Measurements from ENCODE around the gene PLEKHA6.

The PLEKHA6 gene

GRCh38 chr1:204197068-204197467, 162.7 kb downstream of the PLEKHA6 start:
- Histone ChIP-seq H3K27ac (ENCODE audit: low read length) (no peak overlapping the region), H3K27me3 (replicated peaks; ENCODE audit: insufficient read depth, low read length) (peaks cover 47% of the 10 kb centered on the region), H3K9ac (ENCODE audit: low read length) (no peak overlapping the region), H3K79me2 (ENCODE audit: low read length) (no peaks in the 10 kb centered on the region), H4K20me1 (ENCODE audit: insufficient read depth, low read length) (no peaks in the 10 kb centered on the region), H3K4me2 (ENCODE audit: low read depth, low read length) (no peak overlapping the region), H3K9me3 (replicated peaks; ENCODE audit: insufficient read depth, low read length) (no peaks in the 10 kb centered on the region), H3K36me3 (replicated peaks; ENCODE audit: insufficient read depth, low read length) (no peaks in the 10 kb centered on the region), H3K9me2 (replicated peaks; ENCODE audit: insufficient read depth, low read length) (no peaks in the 10 kb centered on the region), H3F3A (ENCODE audit: insufficient read depth, low read length) (no peaks in the 10 kb centered on the region), H3K4me3 (ENCODE audit: low read length) (no peak overlapping the region), H3K4me1 (ENCODE audit: low read length) (no peaks in the 10 kb centered on the region), H2AFZ (ENCODE audit: low read length) (no peak overlapping the region)
- no peak for TF ChIP-seq EZH2phosphoT487 (IDR thresholded peaks at IDR 0.05; ENCODE audit: low read length)
- no peak for TF ChIP-seq CTCF (IDR thresholded peaks at IDR 0.05; ENCODE audit: low read length)
- no peak for DNase-seq

DNA sequence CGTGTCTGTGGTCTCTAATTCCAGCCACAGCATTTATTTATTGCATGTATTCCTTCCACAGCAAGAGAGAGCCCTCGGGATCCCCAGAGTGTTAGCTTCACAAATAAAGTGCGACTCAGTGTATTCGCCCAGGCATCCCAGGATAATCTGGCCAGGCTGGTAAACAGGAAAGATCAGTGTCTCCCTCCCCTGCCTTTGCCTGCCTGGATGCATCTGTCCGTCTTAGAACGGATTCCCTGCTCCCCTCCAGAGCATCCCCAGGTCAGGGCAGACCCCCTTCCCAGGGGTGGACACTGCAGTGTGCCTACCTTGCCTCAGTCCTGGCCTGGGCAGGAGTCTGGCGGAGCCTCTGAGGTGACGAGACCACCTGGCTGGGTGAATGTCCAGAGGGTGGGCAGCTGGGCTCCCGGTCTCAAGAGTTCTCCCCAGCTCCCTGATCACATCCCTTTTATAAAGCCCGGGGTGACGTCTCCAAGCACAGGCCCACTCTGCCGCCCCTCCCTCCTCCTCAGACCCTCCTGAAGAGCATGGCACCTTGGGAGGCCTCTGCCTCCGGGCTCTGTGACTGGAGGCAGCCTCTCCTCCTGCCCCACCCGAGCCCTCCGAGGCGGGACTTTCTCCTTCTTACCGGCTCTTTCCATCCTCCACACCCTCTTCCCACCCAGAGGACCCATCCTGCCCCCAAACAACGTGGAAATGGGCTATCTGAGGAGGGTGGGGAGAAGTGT, 163.5 kb downstream of the PLEKHA6 start, which contains the start of gene KISS1:
TSS of gene KISS1 (minus strand) at position 424 of the 728 bp plus-strand sequence. CDS start 3,615 bp downstream, outside the sequence.
- H3F3A ChIP-seq (ENCODE audit: insufficient read depth, low read length) = no peaks in the 10 kb centered on the region
- no peaks in the 10 kb centered on the region for H3K4me1 ChIP-seq (ENCODE audit: low read length)
- H3K9me3 ChIP-seq (replicated peaks; ENCODE audit: insufficient read depth, low read length) = no peaks in the 10 kb centered on the region
- H3K27me3 ChIP-seq (replicated peaks; ENCODE audit: insufficient read depth, low read length) = peaks cover 51% of the 10 kb centered on the region
- no peak within 1 kb of the TSS for H3K4me2 ChIP-seq (ENCODE audit: low read depth, low read length)
- no peaks in the 10 kb centered on the region for H3K36me3 ChIP-seq (replicated peaks; ENCODE audit: insufficient read depth, low read length)
- no peak within 1 kb of the TSS for H2AFZ ChIP-seq (ENCODE audit: low read length)
- no peak within 1 kb of the TSS for H3K27ac ChIP-seq (ENCODE audit: low read length)
- TF ChIP-seq EZH2 (optimal IDR thresholded peaks at IDR 0.05; ENCODE audit: low read depth, low read length) = no peak
- TF ChIP-seq CTCF (IDR thresholded peaks at IDR 0.05; ENCODE audit: low read length) = no peak
- no peak for TF ChIP-seq EZH2phosphoT487 (IDR thresholded peaks at IDR 0.05; ENCODE audit: low read length)
- no peak within 1 kb of the TSS for H3K9ac ChIP-seq (ENCODE audit: low read length)
- H3K79me2 ChIP-seq (ENCODE audit: low read length) = no peaks in the 10 kb centered on the region
- no peak within 1 kb of the TSS for H3K4me3 ChIP-seq (ENCODE audit: low read length)
- no peak for DNase-seq
- no peaks in the 10 kb centered on the region for H4K20me1 ChIP-seq (ENCODE audit: insufficient read depth, low read length)
- H3K9me2 ChIP-seq (replicated peaks; ENCODE audit: insufficient read depth, low read length) = no peaks in the 10 kb centered on the region

GRCh38 chr1:204194771-204195170, 165.0 kb downstream of the PLEKHA6 start:
- Histone ChIP-seq H3K4me1 (ENCODE audit: low read length) (no peaks in the 10 kb centered on the region), H4K20me1 (ENCODE audit: insufficient read depth, low read length) (no peaks in the 10 kb centered on the region), H3F3A (ENCODE audit: insufficient read depth, low read length) (no peaks in the 10 kb centered on the region), H3K9ac (ENCODE audit: low read length) (no peak overlapping the region), H3K4me3 (ENCODE audit: low read length) (no peak overlapping the region), H3K79me2 (ENCODE audit: low read length) (no peaks in the 10 kb centered on the region), H2AFZ (ENCODE audit: low read length) (no peak overlapping the region), H3K9me2 (replicated peaks; ENCODE audit: insufficient read depth, low read length) (no peaks in the 10 kb centered on the region), H3K4me2 (ENCODE audit: low read depth, low read length) (no peak overlapping the region), H3K36me3 (replicated peaks; ENCODE audit: insufficient read depth, low read length) (no peaks in the 10 kb centered on the region), H3K27ac (ENCODE audit: low read length) (no peak overlapping the region), H3K9me3 (replicated peaks; ENCODE audit: insufficient read depth, low read length) (no peaks in the 10 kb centered on the region), H3K27me3 (replicated peaks; ENCODE audit: insufficient read depth, low read length) (peaks cover 63% of the 10 kb centered on the region)
- DNase-seq = no peak
- TF ChIP-seq EZH2phosphoT487 (IDR thresholded peaks at IDR 0.05; ENCODE audit: low read length) = no peak
- TF ChIP-seq CTCF (IDR thresholded peaks at IDR 0.05; ENCODE audit: low read length) = no peak

Measured in MM.1S (cell line).